HCT116 (cell line): Measurements from ENCODE around the gene LCN9.

Experiments used
- ATF3 ChIP-seq: IDR thresholded peaks from 2 replicates; pipeline ENCODE4 v1.6.1; 2012
- CTCF ChIP-seq, 3 experiments: fragments of 200-600 bp in 1 of 3; sonication (generic) in 1 of 3; IDR thresholded peaks in 2 of 3; conservative IDR thresholded peaks in 1 of 3; 2 replicates each; pipeline ENCODE4 v1.5.1; 2012 to 2017; ENCODE audit warnings: low read depth in 2 of 3, low read length in 2 of 3, antibody characterized with exemption in 1 of 3, borderline replicate concordance in 1 of 3, control low read depth in 1 of 3, mild to moderate bottlenecking in 1 of 3, mixed read lengths in 1 of 3, mixed run types in 1 of 3, moderate library complexity in 1 of 3; ENCODE audit not compliant: insufficient read depth in 1 of 3
- MAX ChIP-seq: IDR thresholded peaks from 2 replicates; pipeline ENCODE4 v1.6.1; 2012
- POLR2A ChIP-seq: IDR thresholded peaks from 2 replicates; pipeline ENCODE4 v1.7.0; 2011; ENCODE audit warnings: borderline replicate concordance; ENCODE audit not compliant: insufficient read depth, insufficient read length; ENCODE audit errors: extremely low read depth
- ZBTB33 ChIP-seq: IDR thresholded peaks from 2 replicates; pipeline ENCODE4 v1.6.1; 2011; ENCODE audit warnings: mild to moderate bottlenecking, low read length, moderate library complexity; ENCODE audit not compliant: insufficient replicate concordance; ENCODE audit errors: extremely low read depth

GRCh38 chr9:135644631-135645218 is 18.4 kb upstream of the LCN9 start:
- TF ChIP-seq MAX (no peak), ATF3 (no peak), CTCF (IDR thresholded peaks at IDR 0.05 in 2 of 3, conservative IDR thresholded peaks at IDR 0.05 in 1 of 3; ENCODE audit: borderline replicate concordance in 1 of 3, insufficient read depth in 1 of 3, low read depth in 2 of 3, low read length in 2 of 3) (no peak), ZBTB33 (no peak), POLR2A (no peak)
